ENCODE results near the gene SKIL.

- TF ChIP-seq CTCF (IDR thresholded peaks at IDR 0.05) (no peak), POLR2AphosphoS5 (IDR thresholded peaks at IDR 0.05) (peak in 1 of 4 donors; percentile 11), POLR2A (IDR thresholded peaks at IDR 0.05) (no peak), EP300 (IDR thresholded peaks at IDR 0.05) (no peak)
Measured at GRCh38 chr3:170419557-170420087, 62.1 kb downstream of the SKIL start.

Measured in sigmoid colon (tissue), 4 donors.